H1 (cell line): ENCODE measurements around the gene GSDME. TPM values are rescaled to one million over a fixed set of nuclear protein-coding genes. Genes with fewer than 3 reads are reported as not detected.

Experiments used
- CTCF ChIP-seq, 3 experiments: IDR thresholded peaks; 1 replicate in 2 of 3; 2 replicates in 1 of 3; pipeline versions ENCODE4 v1.5.1 to v1.6.1; 2011; ENCODE audit warnings: low read length in 3 of 3, mild to moderate bottlenecking in 3 of 3, inconsistent platforms in 2 of 3, low read depth in 1 of 3, moderate library complexity in 1 of 3; ENCODE audit not compliant: insufficient read depth in 1 of 3; ENCODE audit errors: control extremely low read depth in 1 of 3
- EGR1 ChIP-seq: IDR thresholded peaks from 2 replicates; pipeline ENCODE4 v1.6.1; 2011; ENCODE audit warnings: low read depth, low read length, borderline replicate concordance
- FOSL1 ChIP-seq: IDR thresholded peaks from 2 replicates; pipeline ENCODE4 v1.6.1; 2011; ENCODE audit warnings: mild to moderate bottlenecking, low read depth, low read length, moderate library complexity; ENCODE audit not compliant: insufficient read depth
- HDAC2 ChIP-seq, 2 experiments: fragments of 300-600 bp in 1 of 2; sonication (generic) in 1 of 2; IDR thresholded peaks; 2 replicates each; pipeline ENCODE4 v1.6.1; 2011 to 2012; ENCODE audit warnings: low read depth in 2 of 2, low read length in 2 of 2, mild to moderate bottlenecking in 2 of 2, moderate library complexity in 2 of 2, borderline replicate concordance in 1 of 2, inconsistent platforms in 1 of 2
- KDM5A ChIP-seq: fragments of 200-600 bp; IDR thresholded peaks from 2 replicates; pipeline ENCODE4 v1.7.1; 2012; ENCODE audit warnings: mild to moderate bottlenecking, low read length, inconsistent platforms, mixed read lengths
- POLR2A ChIP-seq, 2 experiments: IDR thresholded peaks; 1 replicate in 1 of 2; 2 replicates in 1 of 2; pipeline ENCODE4 v1.6.1; 2011; ENCODE audit warnings: low read depth in 2 of 2, low read length in 2 of 2, mild to moderate bottlenecking in 2 of 2; ENCODE audit errors: control extremely low read depth in 1 of 2
- polyA plus RNA-seq, 7 experiments: library from polyadenylated mRNA; depleted of rRNA in 3 of 7; stranded (reverse) in 5 of 7; unstranded in 2 of 7; fragments of >200 nt in 5 of 7; fragments of 200-250 nt in 2 of 7; gene quantifications; 1 replicate in 5 of 7; 2 replicates in 1 of 7; 4 replicates in 1 of 7; pipeline versions ENCODE4 v1.2.1 to v1.2.3, GENCODE V29; 2011 to 2013; ENCODE audit warnings: missing spikeins in 2 of 7, mixed read lengths in 2 of 7
- total RNA-seq: library from RNA; stranded (reverse); fragmentation: NEBNext Ultra II Directional; extraction: Animal tissue kit (Norgen Biotek cat#: 25700); gene quantifications from 2 replicates; pipeline ENCODE4 v1.2.1, GENCODE V29; 2021

Gene GSDME
- total and polyA plus RNA-seq, 2 of the 8 experiments (the other 6 are each of a cell fraction or from before 2014, with no cell fraction given) = 5.4 to 7.6 TPM

GRCh38 chr7:24656608-24657007, 100.7 kb downstream of the GSDME start (continued):
- TF ChIP-seq CTCF (IDR thresholded peaks at IDR 0.05; ENCODE audit: control extremely low read depth in 1 of 3, insufficient read depth in 1 of 3, low read depth in 1 of 3, low read length in 3 of 3) (no peak), POLR2A (IDR thresholded peaks at IDR 0.05; ENCODE audit: control extremely low read depth in 1 of 2, low read depth in 2 of 2, low read length in 2 of 2) (no peak), EGR1 (no peak), HDAC2 (IDR thresholded peaks at IDR 0.05; ENCODE audit: borderline replicate concordance in 1 of 2, low read depth in 2 of 2, low read length in 2 of 2) (no peak), FOSL1 (no peak), KDM5A (no peak)
